GM10248 (cell line): ENCODE data around the gene ZNF346.

ENCODE experiments used
- CTCF ChIA-PET: fragments of 300-600 bp; sonication (Branson Sonifier 250); formaldehyde crosslinking; extraction: SDS; loops from one replicate; lab custom pipeline; 2021; ENCODE audit warnings: antibody characterized with exemption; lab: Yijun Ruan, JAX
- POLR2A ChIA-PET: fragments of 350-650 bp; sonication (Branson Sonifier 250); formaldehyde crosslinking; extraction: SDS; loops from one replicate; lab custom pipeline; 2020; ENCODE audit warnings: antibody characterized with exemption; lab: Yijun Ruan, JAX
- DNase-seq: peaks from one replicate; pipeline ENCODE4 v3.0.0; 2012; ENCODE audit errors: extremely low spot score
- CTCF ChIP-seq: IDR thresholded peaks from 2 replicates; pipeline ENCODE4 v1.5.1; 2012; ENCODE audit warnings: mild to moderate bottlenecking, low read depth; ENCODE audit errors: extremely low read depth, missing control alignments, control extremely low read depth

Gene ZNF346

DNA sequence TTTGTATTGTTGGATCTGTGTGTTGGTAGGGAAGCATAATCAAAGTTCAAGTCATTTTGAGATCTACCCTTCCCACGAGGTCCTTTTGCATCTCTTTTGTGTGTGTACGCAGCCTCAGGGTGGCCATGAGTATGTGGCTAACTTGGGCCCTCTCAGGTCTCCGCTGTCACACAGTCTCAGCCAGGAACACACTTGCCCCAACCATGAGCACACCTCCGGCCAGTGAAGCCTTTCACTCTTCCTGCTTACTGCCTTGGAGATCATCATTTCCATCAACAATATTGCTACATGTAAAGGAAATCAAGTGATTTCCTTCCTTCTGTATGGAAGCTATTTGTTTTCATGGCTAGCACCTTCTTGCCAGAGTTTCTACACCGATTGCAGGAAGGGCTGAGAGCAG lies 13.9 kb downstream of the ZNF346 start:
- TF ChIP-seq CTCF = no peak
- DNase-seq = no peak
- ChIA-PET CTCF (interaction anchor here (1.1 kb wide), 1 partner anchor 9 kb away, joined by 4 read pairs; no protein-coding TSS in a partner anchor), POLR2A (interaction anchor here (0.7 kb wide), 1 partner anchor 33 kb away, joined by 3 read pairs; no protein-coding TSS in a partner anchor)

GRCh38 chr5:177036921-177037320 lies 14.4 kb downstream of the ZNF346 start:
- no peak for DNase-seq
- ChIA-PET POLR2A (interaction anchor here (0.7 kb wide), 1 partner anchor 33 kb away, joined by 3 read pairs; no protein-coding TSS in a partner anchor), CTCF (no interaction called here)
- TF ChIP-seq CTCF = no peak

DNA sequence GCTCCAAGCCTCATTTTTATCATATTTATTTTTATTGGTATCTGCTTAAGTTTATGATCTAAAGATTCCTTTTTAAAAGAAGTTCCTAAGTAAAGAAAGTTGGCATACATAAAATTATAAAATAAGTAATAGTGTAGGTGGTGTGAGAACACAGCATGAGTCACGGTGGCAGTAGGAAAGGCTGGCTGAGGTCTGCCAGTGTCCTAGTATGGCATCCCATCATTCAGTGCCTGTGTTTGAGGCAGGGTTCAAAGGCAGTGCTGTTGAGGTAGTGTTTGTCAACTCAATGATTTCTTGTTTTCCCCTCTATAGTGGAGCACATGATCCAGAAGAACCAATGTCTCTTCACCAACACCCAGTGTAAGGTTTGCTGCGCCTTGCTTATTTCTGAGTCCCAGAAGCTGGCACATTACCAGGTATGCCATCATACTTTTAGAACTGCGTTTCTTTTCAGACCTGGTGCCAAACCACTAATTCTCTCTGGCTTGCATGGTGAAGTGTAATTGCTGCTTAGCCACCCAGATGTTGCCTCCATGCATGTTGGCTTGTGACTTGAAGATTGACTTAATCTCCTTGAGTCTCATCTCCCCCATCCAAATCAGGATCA lies 18.4 kb downstream of the ZNF346 start:
- CTCF ChIA-PET = interaction anchor here (1.0 kb wide), 1 partner anchor 31 kb away, joined by 4 read pairs; no protein-coding TSS in a partner anchor
- POLR2A ChIA-PET = no interaction called here
- no peak for TF ChIP-seq CTCF
- no peak for DNase-seq

DNA sequence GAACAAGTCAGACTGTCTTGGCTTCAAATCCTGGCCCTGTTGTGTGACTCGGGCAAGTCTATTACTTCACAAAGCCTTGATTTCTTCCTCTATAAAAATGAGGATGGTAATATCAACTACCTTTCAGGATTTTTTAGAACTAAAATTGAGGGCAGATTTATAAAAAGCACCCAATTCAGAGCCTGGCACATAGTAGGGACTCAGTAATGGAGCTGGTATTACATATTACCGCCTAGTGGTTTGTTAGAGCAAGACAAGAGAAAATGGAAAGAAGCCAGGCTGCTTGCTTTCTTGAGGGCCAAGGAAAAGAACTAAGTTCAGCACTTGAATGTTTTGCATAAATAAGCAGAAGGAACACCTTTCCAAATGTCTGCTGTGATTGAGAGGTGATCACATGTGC lies 19.4 kb downstream of the ZNF346 start:
- no peak for DNase-seq
- POLR2A ChIA-PET = no interaction called here
- no peak for TF ChIP-seq CTCF
- CTCF ChIA-PET = interaction anchor here (1.0 kb wide), 1 partner anchor 30 kb away, joined by 4 read pairs; no protein-coding TSS in a partner anchor

GRCh38 chr5:177043114-177043513 lies 20.6 kb downstream of the ZNF346 start:
- ChIA-PET POLR2A (no interaction called here), CTCF (interaction anchor here (0.9 to 2.1 kb wide), 2 partner anchors 28 to 29 kb away, joined by 3 to 19 read pairs; no protein-coding TSS in a partner anchor)
- no peak for TF ChIP-seq CTCF
- no peak for DNase-seq

DNA sequence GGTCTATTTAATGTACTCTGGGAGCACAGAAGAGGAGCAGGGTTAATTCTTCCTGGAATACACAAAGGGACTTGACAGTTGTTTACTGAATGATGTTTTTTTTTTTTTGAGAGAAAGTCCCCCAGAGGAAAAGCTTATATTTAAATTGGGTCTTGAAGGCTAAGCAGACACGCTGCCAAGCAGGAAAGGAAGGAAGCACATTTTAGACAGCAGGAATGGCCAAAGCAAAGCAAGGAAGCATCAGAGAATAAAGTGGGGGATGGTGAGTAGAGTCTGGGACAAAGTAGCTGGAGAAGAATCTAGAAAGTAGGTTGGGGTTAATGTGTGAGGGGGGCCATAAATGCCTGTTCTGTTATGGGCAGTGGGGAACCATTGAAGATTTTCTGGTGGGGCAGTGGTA lies 21.5 kb downstream of the ZNF346 start:
- DNase-seq = no peak
- POLR2A ChIA-PET = no interaction called here
- no peak for TF ChIP-seq CTCF
- CTCF ChIA-PET = interaction anchor here (0.7 to 2.1 kb wide), 4 partner anchors 14 to 383 kb away, joined by 3 to 19 read pairs (median 3); no protein-coding TSS in a partner anchor
